Adrenal gland (tissue), 12 donors: Measurements from ENCODE around the gene CMIP. TPM values are rescaled to one million over a fixed set of nuclear protein-coding genes. Genes with fewer than 3 reads are reported as not detected.

ENCODE experiments used
- DNase-seq, 7 donors: peaks; one replicate each; pipeline ENCODE4 v3.0.0-alpha.2; 2019 to 2020
- H3K27ac ChIP-seq, 5 donors: fragments of 200-600 bp; sonication (generic) in 4 of 5; 1 replicate in 3 of 5; 2 replicates in 2 of 5; pipeline versions ENCODE4 v1.5.1 to v1.8.0; 2016 to 2020; ENCODE audit warnings: mild to moderate bottlenecking in 1 of 5
- H3K27me3 ChIP-seq: fragments of 200-600 bp; 2 replicates; pipeline ENCODE4 v1.8.0; 2021
- H3K36me3 ChIP-seq, 2 donors: fragments of 200-600 bp; replicated peaks in 1 of 2; 1 replicate in 1 of 2; 2 replicates in 1 of 2; pipeline versions ENCODE4 v1.5.1 to v1.8.0; 2018 to 2022
- H3K4me1 ChIP-seq, 2 donors: fragments of 200-600 bp; replicated peaks in 1 of 2; 1 replicate in 1 of 2; 2 replicates in 1 of 2; pipeline versions ENCODE4 v1.5.1 to v1.8.0; 2018 to 2021
- H3K4me3 ChIP-seq, 4 donors: fragments of 200-600 bp; sonication (generic) in 3 of 4; one replicate each; pipeline ENCODE4 v1.5.1; 2016 to 2018
- H3K9me3 ChIP-seq, 3 donors: fragments of 200-600 bp; sonication (generic) in 1 of 3; replicated peaks in 1 of 3; 1 replicate in 2 of 3; 2 replicates in 1 of 3; pipeline versions ENCODE4 v1.5.1 to v1.8.0; 2016 to 2021
- CTCF ChIP-seq, 6 experiments: fragments of 450-650 bp in 4 of 6; fragments of 200-600 bp in 2 of 6; sonication (generic) in 1 of 6; IDR thresholded peaks; 1 replicate in 5 of 6; 2 replicates in 1 of 6; pipeline versions ENCODE4 v1.5.1 to v1.8.0; 2016 to 2021; ENCODE audit warnings: antibody characterized with exemption in 6 of 6, mild to moderate bottlenecking in 2 of 6, moderate library complexity in 1 of 6
- POLR2A ChIP-seq, 2 donors: fragments of 450-650 bp; IDR thresholded peaks; one replicate each; pipeline ENCODE4 v1.6.1; 2017; ENCODE audit warnings: antibody characterized with exemption in 2 of 2, mild to moderate bottlenecking in 2 of 2, moderate library complexity in 1 of 2
- WGBS, 4 donors: extraction: QIAGEN DNeasy Blood & Tissue Kit in 2 of 4; methylation state at CpG; one replicate each; pipeline versions ENCODE4 v1.1.5 to v1.1.7; 2013 to 2017; 5-methylcytosine and 5-hydroxymethylcytosine counted together
- intact Hi-C, 2 donors: fragments of 100-400 bp; cut with DNase I; formaldehyde crosslinking; loops; one replicate each; pipeline versions ENCODE4 v1.14.1 to v1.15.0; 2022 to 2023
- polyA plus RNA-seq, 3 donors: library from polyadenylated mRNA; stranded (reverse); fragments of 200-250 nt in 2 of 3; fragments of 350-450 nt in 1 of 3; fragmentation: Illumina TruSeq in 1 of 3; extraction: RNeasy Lipid Tissue Mini Kit (QIAGEN cat#74804) in 1 of 3; gene quantifications; one replicate each; pipeline ENCODE4 v1.2.3, GENCODE V29; 2013 to 2014
- total RNA-seq, 9 donors: library from RNA; depleted of rRNA in 4 of 9; stranded (reverse); fragments of >200 nt in 4 of 9; fragments of 120-200 nt in 1 of 9; fragmentation: NEBNext Ultra II Directional in 1 of 9; extraction: Animal tissue kit (Norgen Biotek cat#: 25700) in 1 of 9; gene quantifications; one replicate each; pipeline versions ENCODE4 v1.1.0 to v1.2.4, GENCODE V29; 2013 to 2023
- donor health status: healthy with polysubstance abuse.
- donor health status: Bipolar disorder and iron deficiency.
- donor health status: DM: yes; HTN: yes; CAD: no.
- donor health status: DM: no; HTN: no; CAD: no.
- donor health status: DM: no; HTN: no; CAD: no.
- donor health status: DM: yes; HTN: yes; CAD: no.

CMIP gene
- total and polyA plus RNA-seq, 12 donors, result 8.1 to 87.9 (median 42.5) TPM

GRCh38 chr16:81640681-81641070, 196.1 kb downstream of the CMIP start:
- intact Hi-C loops, result no loop called here
- WGBS, 4 donors, result 85 to 94% (median 87%) methylated on average over 6 to 7 of the region's 7 CpGs
- H3K9me3 ChIP-seq, result no peaks in the 10 kb centered on the region
- TF ChIP-seq CTCF (IDR thresholded peaks at IDR 0.05) (no peak), POLR2A (IDR thresholded peaks at IDR 0.05) (no peak)
- H3K36me3 ChIP-seq, result no peaks in the 10 kb centered on the region
- no peak for DNase-seq
- peaks cover 0 to 19% of the 10 kb centered on the region in 2 donors for H3K4me1 ChIP-seq
- peak overlapping the region in 1 of 5 donors; percentile 54 for H3K27ac ChIP-seq
- no peak overlapping the region for H3K4me3 ChIP-seq
- no peaks in the 10 kb centered on the region for H3K27me3 ChIP-seq

- TF ChIP-seq CTCF (IDR thresholded peaks at IDR 0.05) (no peak), POLR2A (IDR thresholded peaks at IDR 0.05) (no peak)
Measured at GRCh38 chr16:81641395-81642106, 196.9 kb downstream of the CMIP start.

GRCh38 chr16:81642107-81642436, 197.5 kb downstream of the CMIP start:
- peaks cover 0 to 20% of the 10 kb centered on the region in 2 donors for H3K4me1 ChIP-seq
- H3K4me3 ChIP-seq, result no peak overlapping the region
- H3K27ac ChIP-seq, result no peak overlapping the region
- intact Hi-C loops, result no loop called here
- DNase-seq, result no peak
- H3K27me3 ChIP-seq, result no peaks in the 10 kb centered on the region
- no peak for TF ChIP-seq CTCF (IDR thresholded peaks at IDR 0.05)
- no peak for TF ChIP-seq POLR2A (IDR thresholded peaks at IDR 0.05)
- no peaks in the 10 kb centered on the region for H3K36me3 ChIP-seq
- WGBS, 4 donors, result 85 to 100% (median 98%) methylated on average over 4 of the region's 4 CpGs
- no peaks in the 10 kb centered on the region for H3K9me3 ChIP-seq

More at GRCh38 chr16:81641395-81642106, 196.9 kb downstream of the CMIP start:
- peak; percentile 43 to 93 (median 58) for DNase-seq
- Histone ChIP-seq H3K9me3 (no peaks in the 10 kb centered on the region), H3K36me3 (no peaks in the 10 kb centered on the region), H3K27me3 (no peaks in the 10 kb centered on the region), H3K27ac (no peak overlapping the region), H3K4me1 (peaks cover 0 to 20% of the 10 kb centered on the region in 2 donors), H3K4me3 (no peak overlapping the region)
- 63 to 82% (median 72%) methylated on average over 13 to 18 of the region's 18 CpGs for WGBS, 4 donors
- intact Hi-C loops, result no loop called here

GRCh38 chr16:81642943-81643342, 198.3 kb downstream of the CMIP start:
- Histone ChIP-seq H3K27me3 (no peaks in the 10 kb centered on the region), H3K9me3 (no peaks in the 10 kb centered on the region), H3K36me3 (no peaks in the 10 kb centered on the region), H3K4me1 (peaks cover 0 to 21% of the 10 kb centered on the region in 2 donors), H3K4me3 (no peak overlapping the region), H3K27ac (no peak overlapping the region)
- WGBS, 4 donors, result 46 to 65% (median 49%) methylated on average over 5 of the region's 5 CpGs
- no peak for TF ChIP-seq CTCF (IDR thresholded peaks at IDR 0.05)
- intact Hi-C loops, result no loop called here
- peak in 2 of 7 donors; percentile 36 to 41 for DNase-seq
